ENCODE measurements around the gene UNC13D. TPM values are rescaled to one million over a fixed set of nuclear protein-coding genes. Genes with fewer than 3 reads are reported as not detected.

The UNC13D gene
- total and polyA plus RNA-seq, 9 of the 15 experiments (the other 6 are each of a cell fraction or from before 2014, with no cell fraction given), result 0.86 to 244 (median 69.2) TPM

DNA sequence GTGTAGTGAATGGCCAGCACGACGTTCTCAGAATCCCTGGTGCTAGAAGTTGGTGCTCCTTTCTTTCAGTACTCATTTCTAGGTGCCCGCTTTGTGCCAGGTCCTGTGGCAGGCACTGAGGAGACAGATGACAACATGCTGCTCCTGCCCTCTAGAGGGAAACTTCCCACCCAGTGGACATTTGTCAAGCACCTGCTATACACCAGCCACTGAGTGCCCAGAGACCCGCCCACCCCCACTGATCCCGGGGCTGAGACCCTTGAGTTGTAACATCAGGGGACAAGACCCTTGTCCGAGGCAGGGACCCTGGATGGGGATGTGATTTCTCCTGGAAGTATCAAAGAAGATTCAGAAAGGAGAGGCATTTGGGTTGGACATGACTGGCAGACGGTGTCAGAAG, 25.1 kb downstream of the UNC13D start (continued):
- no peak for TF ChIP-seq FIP1L1 (IDR thresholded peaks at IDR 0.05; ENCODE audit: low read depth, low read length, poor library complexity, severe bottlenecking)
- TF ChIP-seq ZNF263 (CRISPR knock-in tag; IDR thresholded peaks at IDR 0.05; ENCODE audit: borderline replicate concordance), result no peak
- TF ChIP-seq ZNF354B (CRISPR knock-in tag; IDR thresholded peaks at IDR 0.05), result no peak
- TF ChIP-seq, protein P1, sequence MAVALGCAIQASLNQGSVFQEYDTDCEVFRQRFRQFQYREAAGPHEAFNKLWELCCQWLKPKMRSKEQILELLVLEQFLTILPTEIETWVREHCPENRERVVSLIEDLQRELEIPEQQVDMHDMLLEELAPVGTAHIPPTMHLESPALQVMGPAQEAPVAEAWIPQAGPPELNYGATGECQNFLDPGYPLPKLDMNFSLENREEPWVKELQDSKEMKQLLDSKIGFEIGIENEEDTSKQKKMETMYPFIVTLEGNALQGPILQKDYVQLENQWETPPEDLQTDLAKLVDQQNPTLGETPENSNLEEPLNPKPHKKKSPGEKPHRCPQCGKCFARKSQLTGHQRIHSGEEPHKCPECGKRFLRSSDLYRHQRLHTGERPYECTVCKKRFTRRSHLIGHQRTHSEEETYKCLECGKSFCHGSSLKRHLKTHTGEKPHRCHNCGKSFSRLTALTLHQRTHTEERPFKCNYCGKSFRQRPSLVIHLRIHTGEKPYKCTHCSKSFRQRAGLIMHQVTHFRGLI (CRISPR knock-in tag; IDR thresholded peaks at IDR 0.05), result no peak
- TF ChIP-seq GATAD2A (IDR thresholded peaks at IDR 0.05), result no peak
- TF ChIP-seq ZNF311 (CRISPR knock-in tag; IDR thresholded peaks at IDR 0.05), result no peak
- TF ChIP-seq YBX1 (IDR thresholded peaks at IDR 0.05), result no peak
- no peak for TF ChIP-seq NELFE (IDR thresholded peaks at IDR 0.05; ENCODE audit: insufficient read depth, insufficient read length)
- TF ChIP-seq ZC3H11A (IDR thresholded peaks at IDR 0.05; ENCODE audit: low read depth, low read length), result no peak
- TF ChIP-seq ETV6 (IDR thresholded peaks at IDR 0.05; ENCODE audit: borderline replicate concordance in 1 of 2, low read depth in 2 of 2, low read length in 1 of 2), result no peak
- TF ChIP-seq ETV6 (CRISPR knock-in tag; IDR thresholded peaks at IDR 0.05; ENCODE audit: borderline replicate concordance), result no peak
